Keratinocyte (primary cell): ENCODE results near the gene HLA-DPA1.

Experiments used
- EZH2 ChIP-seq: IDR thresholded peaks from one replicate; pipeline ENCODE4 v1.6.1; 2012; ENCODE audit warnings: inconsistent platforms, mild to moderate bottlenecking, low read length, moderate library complexity
- TF ChIP-seq, protein P1 (sequence below), 3 experiments: IDR thresholded peaks in 1 of 3; conservative IDR thresholded peaks in 1 of 3; optimal IDR thresholded peaks in 1 of 3; 2 replicates in 2 of 3; 3 replicates in 1 of 3; pipeline versions ENCODE3 to v1.5.1; 2011; ENCODE audit warnings: low read length in 3 of 3, mild to moderate bottlenecking in 3 of 3, moderate library complexity in 2 of 3, control low read depth in 1 of 3, inconsistent platforms in 1 of 3; ENCODE audit not compliant: insufficient read depth in 2 of 3; ENCODE audit errors: extremely low read depth in 1 of 3

DNA sequence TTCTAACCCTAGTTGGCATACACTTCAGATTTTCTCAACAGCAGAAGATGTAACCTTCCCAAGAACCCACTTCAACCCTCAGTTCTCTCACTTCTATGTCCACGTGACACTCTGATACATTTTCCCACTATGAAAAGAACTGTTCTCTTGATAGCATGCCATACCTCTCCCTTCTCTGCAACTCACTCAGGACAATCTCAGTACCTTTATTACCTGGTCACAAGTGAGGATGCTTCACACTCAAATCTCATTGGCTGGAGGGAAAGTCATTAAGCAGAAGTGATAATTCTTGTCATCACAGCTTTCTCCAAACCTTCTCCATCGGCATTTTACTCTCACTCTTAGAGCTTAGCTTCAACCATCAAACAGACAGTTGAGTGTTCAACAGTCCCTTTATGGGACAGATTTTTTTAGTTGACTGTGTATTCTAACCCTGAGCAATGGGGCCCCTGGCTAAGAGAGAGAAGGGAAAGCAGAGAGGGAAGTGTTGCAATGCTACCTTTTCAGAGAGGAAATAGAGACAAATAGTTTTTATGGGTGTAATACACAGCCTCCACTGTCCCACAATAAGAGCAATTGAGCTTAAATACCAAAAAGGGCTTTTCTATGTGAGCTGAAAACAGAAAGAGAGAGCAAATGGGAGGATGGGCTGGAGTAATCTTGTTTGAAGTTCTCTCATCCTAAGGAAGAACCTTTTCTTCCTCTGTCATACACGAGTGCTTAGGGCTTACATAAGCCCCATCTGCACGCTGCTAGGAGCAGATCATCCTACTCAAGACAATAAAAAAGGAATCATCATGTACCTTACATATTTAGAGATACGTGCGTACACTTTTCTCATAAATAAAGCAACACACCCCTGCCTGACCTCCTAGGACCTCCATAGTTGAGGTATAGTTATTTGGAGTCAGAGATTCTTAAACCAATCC is 16.0 kb downstream of the HLA-DPA1 start:
- TF ChIP-seq, protein P1, sequence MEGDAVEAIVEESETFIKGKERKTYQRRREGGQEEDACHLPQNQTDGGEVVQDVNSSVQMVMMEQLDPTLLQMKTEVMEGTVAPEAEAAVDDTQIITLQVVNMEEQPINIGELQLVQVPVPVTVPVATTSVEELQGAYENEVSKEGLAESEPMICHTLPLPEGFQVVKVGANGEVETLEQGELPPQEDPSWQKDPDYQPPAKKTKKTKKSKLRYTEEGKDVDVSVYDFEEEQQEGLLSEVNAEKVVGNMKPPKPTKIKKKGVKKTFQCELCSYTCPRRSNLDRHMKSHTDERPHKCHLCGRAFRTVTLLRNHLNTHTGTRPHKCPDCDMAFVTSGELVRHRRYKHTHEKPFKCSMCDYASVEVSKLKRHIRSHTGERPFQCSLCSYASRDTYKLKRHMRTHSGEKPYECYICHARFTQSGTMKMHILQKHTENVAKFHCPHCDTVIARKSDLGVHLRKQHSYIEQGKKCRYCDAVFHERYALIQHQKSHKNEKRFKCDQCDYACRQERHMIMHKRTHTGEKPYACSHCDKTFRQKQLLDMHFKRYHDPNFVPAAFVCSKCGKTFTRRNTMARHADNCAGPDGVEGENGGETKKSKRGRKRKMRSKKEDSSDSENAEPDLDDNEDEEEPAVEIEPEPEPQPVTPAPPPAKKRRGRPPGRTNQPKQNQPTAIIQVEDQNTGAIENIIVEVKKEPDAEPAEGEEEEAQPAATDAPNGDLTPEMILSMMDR (optimal IDR thresholded peaks at IDR 0.05 in 1 of 3, IDR thresholded peaks at IDR 0.05 in 1 of 3, conservative IDR thresholded peaks at IDR 0.05 in 1 of 3; ENCODE audit: extremely low read depth in 1 of 3, insufficient read depth in 2 of 3, low read length in 3 of 3) = no peak
- no peak for TF ChIP-seq EZH2
